CD4-positive, alpha-beta T cell (primary cell): Measurements from ENCODE around the gene FKBP3. TPM values are rescaled to one million over a fixed set of nuclear protein-coding genes. Genes with fewer than 3 reads are reported as not detected.

Source experiments
- ATAC-seq: fragments of 200-7000 bp; cut with Tn5 transposase; one replicate; pipeline ENCODE4 v1.10.0; 2022; ENCODE audit warnings: mild to moderate bottlenecking; ENCODE audit not compliant: poor library complexity
- CTCF ChIA-PET: fragments of 350-600 bp; sonication (Branson Sonifier 250); formaldehyde crosslinking; loops from one replicate; lab custom pipeline; 2021; ENCODE audit warnings: antibody characterized with exemption, inconsistent platforms; lab: Charles Lee
- POLR2A ChIA-PET: fragments of 350-600 bp; sonication (Branson Sonifier 250); formaldehyde crosslinking; loops from one replicate; lab custom pipeline; 2021; ENCODE audit warnings: antibody characterized with exemption, inconsistent platforms; lab: Charles Lee
- DNase-seq, 14 experiments: peaks; one replicate each; pipeline ENCODE4 v3.0.0-alpha.2; 2013 to 2020; ENCODE audit warnings: mixed read lengths in 2 of 14
- H3K27ac ChIP-seq, 2 donors: one replicate each; pipeline versions ENCODE4 v1.5.1 to v1.7.0; 2013; ENCODE audit warnings: low read length in 2 of 2, low read depth in 1 of 2, mild to moderate bottlenecking in 1 of 2
- H3K27me3 ChIP-seq, 2 experiments: 1 replicate in 1 of 2; 2 replicates in 1 of 2; pipeline versions ENCODE4 v1.6.1 to v1.7.0; 2013; ENCODE audit warnings: low read length in 2 of 2, control low read depth in 1 of 2, mild to moderate bottlenecking in 1 of 2, moderate library complexity in 1 of 2; ENCODE audit not compliant: insufficient read depth in 2 of 2, control insufficient read depth in 1 of 2
- H3K36me3 ChIP-seq: one replicate; pipeline ENCODE4 v1.6.1; 2013; ENCODE audit warnings: low read length, control low read depth; ENCODE audit not compliant: insufficient read depth
- H3K4me1 ChIP-seq: one replicate; pipeline ENCODE4 v1.6.1; 2013; ENCODE audit warnings: low read length, control low read depth; ENCODE audit not compliant: insufficient read depth
- H3K4me3 ChIP-seq: one replicate; pipeline ENCODE4 v1.5.1; 2013; ENCODE audit warnings: mild to moderate bottlenecking, low read length, moderate library complexity
- H3K9me3 ChIP-seq, 2 experiments: 1 replicate in 1 of 2; 2 replicates in 1 of 2; pipeline versions ENCODE4 v1.6.1 to v1.7.0; 2013; ENCODE audit warnings: low read length in 2 of 2, mild to moderate bottlenecking in 2 of 2, control low read depth in 1 of 2, moderate library complexity in 1 of 2; ENCODE audit not compliant: control insufficient read depth in 1 of 2, insufficient read depth in 1 of 2
- H3K27ac Mint-ChIP-seq: one replicate; pipeline ENCODE4 v1.8.0; 2020; ENCODE audit warnings: mixed read lengths
- H3K27me3 Mint-ChIP-seq: one replicate; pipeline ENCODE4 v1.8.0; 2021; ENCODE audit warnings: mixed read lengths
- H3K36me3 Mint-ChIP-seq: one replicate; pipeline ENCODE4 v1.8.0; 2021; ENCODE audit warnings: low read depth, mixed read lengths
- H3K4me1 Mint-ChIP-seq: one replicate; pipeline ENCODE4 v1.8.0; 2021; ENCODE audit warnings: low read depth, mixed read lengths
- H3K4me3 Mint-ChIP-seq: one replicate; pipeline ENCODE4 v1.8.0; 2020; ENCODE audit warnings: mild to moderate bottlenecking, mixed read lengths
- H3K9me3 Mint-ChIP-seq: one replicate; pipeline ENCODE4 v1.8.0; 2020; ENCODE audit warnings: mixed read lengths
- CTCF ChIP-seq: fragments of 200-600 bp; IDR thresholded peaks from one replicate; pipeline ENCODE4 v1.8.0; 2022; ENCODE audit warnings: antibody characterized with exemption, mild to moderate bottlenecking
- intact Hi-C, 2 experiments: fragments of 100-400 bp; cut with DNase I in 1 of 2; cut with micrococcal nuclease in 1 of 2; formaldehyde crosslinking; loops; one replicate each; pipeline versions ENCODE4 v1.15.1 to v1.9.0; 2023 to 2025; cut with DNase I, micrococcal nuclease
- total RNA-seq, 174 experiments: library from RNA in 2 of 174; stranded (reverse) in 2 of 174; gene quantifications; one replicate each; pipeline ENCODE4 v1.2.3 and lab custom pipeline; 2021 to 2026

The FKBP3 gene
- total RNA-seq, 2 experiments from 2014 or later, result 36.0 to 40.2 TPM

DNA sequence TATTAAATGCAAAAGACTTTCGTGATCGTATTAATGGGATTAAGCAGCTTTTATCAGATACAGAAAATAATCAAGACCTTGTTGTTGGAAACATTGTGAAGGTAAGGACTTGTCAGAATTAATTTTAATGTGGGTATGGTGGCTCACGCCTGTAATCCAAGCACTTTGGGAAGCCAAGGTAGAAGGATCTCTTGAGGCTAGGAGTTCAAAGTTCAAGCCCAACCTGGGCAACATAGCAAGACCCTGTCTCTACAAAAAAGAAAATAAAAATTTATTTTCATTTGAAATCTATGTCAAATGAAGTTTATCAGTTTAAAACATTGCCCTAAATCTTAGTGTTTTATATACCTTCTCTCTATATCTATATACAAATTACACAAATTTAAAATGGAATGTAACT, 67.6 kb downstream of the FKBP3 start:
- H3K9me3 ChIP-seq, result no peaks in the 10 kb centered on the region
- Mint-ChIP-seq H3K4me1 (no peaks in the 10 kb centered on the region), H3K27me3 (no peaks in the 10 kb centered on the region), H3K36me3 (no peaks in the 10 kb centered on the region), H3K4me3 (no peak overlapping the region), H3K9me3 (no peaks in the 10 kb centered on the region), H3K27ac (no peak overlapping the region)
- no peaks in the 10 kb centered on the region for H3K36me3 ChIP-seq
- DNase-seq, result no peak
- TF ChIP-seq CTCF, result no peak
- no peak overlapping the region for H3K4me3 ChIP-seq
- H3K4me1 ChIP-seq, result no peaks in the 10 kb centered on the region
- ATAC-seq, result no peak
- intact Hi-C loops, result no loop called here
- ChIA-PET CTCF (no interaction called here), POLR2A (no interaction called here)
- H3K27ac ChIP-seq, result no peak overlapping the region
- H3K27me3 ChIP-seq, result no peaks in the 10 kb centered on the region

- no peak overlapping the region for H3K4me3 Mint-ChIP-seq
- H3K27me3 ChIP-seq, result no peaks in the 10 kb centered on the region
- no peak for TF ChIP-seq CTCF
Observed at GRCh38 chr14:45065956-45066355, 68.3 kb downstream of the FKBP3 start.

More at GRCh38 chr14:45065956-45066355, 68.3 kb downstream of the FKBP3 start:
- Mint-ChIP-seq H3K36me3 (peaks cover 4% of the 10 kb centered on the region), H3K9me3 (no peaks in the 10 kb centered on the region), H3K27ac (no peak overlapping the region), H3K27me3 (no peaks in the 10 kb centered on the region), H3K4me1 (no peaks in the 10 kb centered on the region)
- DNase-seq (no peak), ATAC-seq (no peak)
- Histone ChIP-seq H3K36me3 (no peaks in the 10 kb centered on the region), H3K9me3 (no peaks in the 10 kb centered on the region), H3K4me3 (no peak overlapping the region), H3K4me1 (no peaks in the 10 kb centered on the region), H3K27ac (no peak overlapping the region)
- CTCF ChIA-PET, result interaction anchor here (0.6 kb wide), 1 partner anchor 20 kb away, joined by 3 read pairs; no protein-coding TSS in a partner anchor
- POLR2A ChIA-PET, result no interaction called here
- intact Hi-C loops, result no loop called here

Other genes starting within 250 kb of the FKBP3 start
- gene KLHL28, start 172.5 kb downstream of the FKBP3 start, total RNA-seq, result 10 to 100 TPM; 49.3 to 49.7 TPM
- 10 to 100 TPM; 13.2 to 17.8 TPM for gene TOGARAM1, start 172.3 kb downstream of the FKBP3 start, total RNA-seq
- 10 to 100 TPM; 58.9 to 64.3 TPM for gene PRPF39, start 50.4 kb downstream of the FKBP3 start, total RNA-seq
- gene FANCM, start 1.4 kb upstream of the FKBP3 start, total RNA-seq, result 1 to 10 TPM; 6.1 to 8.8 TPM
- gene MIS18BP1, start 118.7 kb upstream of the FKBP3 start, total RNA-seq, result 10 to 100 TPM; 20.1 to 20.3 TPM